IPS-20b (cell line): Measurements from ENCODE around the gene GTF2IRD1.
"Not testable (repeated sequence)": the region's sequence is repeated elsewhere in the genome, so short reads cannot be mapped to it uniquely, and the experiment has no call there.

Experiments
- H3K27ac ChIP-seq: one replicate; pipeline ENCODE4 v1.5.1; 2013; ENCODE audit warnings: low read length
- H3K27me3 ChIP-seq: 2 replicates; pipeline ENCODE4 v1.6.1; 2013; ENCODE audit warnings: mild to moderate bottlenecking, low read length, inconsistent platforms; ENCODE audit not compliant: insufficient read depth
- H3K36me3 ChIP-seq: 2 replicates; pipeline ENCODE4 v1.6.1; 2013; ENCODE audit warnings: low read depth, mild to moderate bottlenecking, inconsistent platforms, low read length, moderate library complexity; ENCODE audit not compliant: insufficient read depth
- H3K4me1 ChIP-seq: 2 replicates; pipeline ENCODE4 v1.6.1; 2013; ENCODE audit warnings: mild to moderate bottlenecking, control low read depth, inconsistent platforms, low read length, moderate library complexity; ENCODE audit not compliant: insufficient read depth
- H3K4me3 ChIP-seq: 2 replicates; pipeline ENCODE4 v1.5.1; 2013; ENCODE audit warnings: mild to moderate bottlenecking, low read length, inconsistent platforms
- H3K9ac ChIP-seq: 2 replicates; pipeline ENCODE4 v1.6.1; 2013; ENCODE audit warnings: low read depth, mild to moderate bottlenecking, inconsistent platforms, low read length, moderate library complexity
- H3K9me3 ChIP-seq: 2 replicates; pipeline ENCODE4 v1.6.1; 2013; ENCODE audit warnings: mild to moderate bottlenecking, low read depth, low read length, inconsistent platforms; ENCODE audit not compliant: insufficient read depth

The GTF2IRD1 gene

DNA sequence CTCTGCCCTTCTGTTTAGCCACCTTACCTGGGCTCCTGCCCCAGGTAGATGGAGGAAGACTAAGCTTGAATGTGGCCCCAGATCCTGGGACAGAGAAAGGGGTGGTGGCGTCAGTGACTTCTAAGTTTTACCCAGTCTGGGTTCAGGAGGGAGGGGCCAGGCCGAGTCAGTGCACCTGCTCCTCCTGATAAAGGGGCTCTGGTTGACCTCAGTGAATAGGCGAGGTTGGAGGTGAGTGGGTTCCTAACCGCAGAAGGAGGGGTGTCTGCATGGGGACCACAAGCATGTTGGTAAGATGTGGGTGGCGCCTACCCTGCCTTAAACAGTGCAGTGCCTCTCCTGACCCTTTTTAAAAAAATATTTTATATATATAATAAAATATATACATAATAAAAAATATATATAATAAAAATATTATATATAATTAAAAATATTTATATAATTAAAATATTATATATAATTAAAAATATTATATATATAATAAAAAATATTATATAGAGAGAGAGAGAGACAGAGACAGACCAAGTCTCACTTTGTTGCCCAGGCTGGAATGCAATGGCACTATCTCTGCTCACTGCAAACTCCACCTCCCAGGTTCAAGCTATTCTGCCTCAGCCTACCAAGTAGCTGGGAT, 106.5 kb downstream of the GTF2IRD1 start:
- Histone ChIP-seq H3K9me3 (no peaks in the 10 kb centered on the region), H3K36me3 (peaks cover 38% of the 10 kb centered on the region), H3K4me3 (no peak overlapping the region), H3K9ac (no peak overlapping the region), H3K27ac (no peak overlapping the region), H3K4me1 (no peaks in the 10 kb centered on the region), H3K27me3 (no peaks in the 10 kb centered on the region)

DNA sequence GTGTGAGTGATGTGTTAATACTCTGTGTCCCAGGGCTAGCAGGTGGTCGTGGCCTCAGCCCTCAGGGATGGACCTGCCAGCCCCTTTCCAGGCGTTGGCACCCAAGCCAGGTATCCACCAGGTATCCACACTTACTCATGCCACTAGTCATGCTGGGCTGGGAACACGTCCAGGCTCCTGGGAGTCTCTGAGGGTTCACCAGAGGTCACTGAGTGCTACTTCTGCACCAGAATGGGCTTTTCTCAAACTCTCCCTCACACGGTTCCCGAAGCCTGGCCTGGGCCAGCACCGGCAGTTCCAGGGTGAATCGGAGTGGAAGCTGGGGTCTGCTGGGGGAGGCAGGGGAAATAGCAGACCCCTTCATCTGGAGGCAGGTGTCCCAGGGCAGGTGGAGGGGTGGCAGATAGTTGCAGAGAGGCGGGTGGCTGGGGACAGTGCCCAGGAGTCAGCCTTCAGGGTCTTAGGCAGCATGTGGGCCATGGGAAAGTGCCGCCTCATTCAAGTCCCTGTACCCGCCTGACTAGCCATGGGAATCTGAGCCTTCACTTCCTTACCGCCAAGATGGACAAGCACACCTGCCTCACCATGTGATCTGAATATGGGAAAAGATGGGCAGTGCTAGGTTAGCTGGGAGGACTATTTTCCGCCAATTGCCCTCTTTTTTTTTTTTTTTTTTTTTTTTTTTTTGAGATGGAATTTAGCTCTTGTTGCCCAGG, 108.3 kb downstream of the GTF2IRD1 start:
- no peaks in the 10 kb centered on the region for H3K27me3 ChIP-seq
- H3K9ac ChIP-seq: no peak overlapping the region
- no peak overlapping the region for H3K27ac ChIP-seq
- H3K4me1 ChIP-seq: no peaks in the 10 kb centered on the region
- no peaks in the 10 kb centered on the region for H3K9me3 ChIP-seq
- H3K36me3 ChIP-seq: peaks cover 38% of the 10 kb centered on the region
- H3K4me3 ChIP-seq: no peak overlapping the region

DNA sequence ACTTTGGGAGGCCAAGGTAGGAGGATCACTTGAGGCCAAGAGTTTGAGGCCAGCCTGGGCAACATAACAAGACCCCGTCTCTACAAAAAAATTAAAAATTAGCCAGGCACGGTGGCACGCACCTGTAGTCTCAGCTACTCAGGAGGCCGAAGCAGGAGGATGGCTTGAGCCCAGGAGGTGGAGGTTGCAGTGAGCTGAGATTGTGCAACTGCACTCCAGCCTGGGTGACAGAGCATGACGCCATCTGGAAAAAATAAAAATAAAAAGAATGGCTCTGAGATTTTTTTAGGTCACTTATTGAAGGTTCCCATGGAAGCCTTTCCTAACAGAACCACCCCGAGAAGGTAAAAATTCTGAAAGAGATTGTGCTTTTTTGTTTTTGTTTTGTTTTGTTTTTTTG, 109.9 kb downstream of the GTF2IRD1 start:
- H3K4me3 ChIP-seq, H3K9me3 ChIP-seq, H3K27ac ChIP-seq, H3K9ac ChIP-seq, H3K4me1 ChIP-seq, H3K27me3 ChIP-seq: not testable (repeated sequence)
- peaks cover 24% of the 10 kb centered on the region for H3K36me3 ChIP-seq

DNA sequence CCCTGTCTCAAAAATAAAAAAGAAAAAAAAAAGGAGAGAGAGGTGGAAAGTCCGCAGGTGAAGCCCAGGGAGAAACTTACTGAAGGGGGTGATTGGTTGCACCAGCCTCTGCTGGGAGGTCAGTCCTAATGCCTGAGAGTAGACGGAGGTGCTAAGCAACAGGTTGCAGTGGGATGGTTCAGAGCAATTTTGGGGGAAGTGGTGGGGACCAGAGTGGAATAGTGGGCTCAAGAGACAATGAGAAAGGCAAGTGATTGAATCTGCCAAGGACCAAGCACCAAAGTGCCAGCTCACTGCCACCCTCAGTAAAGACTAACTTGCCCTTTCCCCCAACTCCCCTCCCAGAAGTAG, 113.6 kb downstream of the GTF2IRD1 start:
- H3K9ac ChIP-seq: no peak overlapping the region
- H3K36me3 ChIP-seq: peaks cover 14% of the 10 kb centered on the region; the same call in 1 of the 2 replicates
- H3K27ac ChIP-seq: no peak overlapping the region
- no peaks in the 10 kb centered on the region for H3K4me1 ChIP-seq
- no peak overlapping the region for H3K4me3 ChIP-seq
- H3K27me3 ChIP-seq: no peaks in the 10 kb centered on the region
- H3K9me3 ChIP-seq: no peaks in the 10 kb centered on the region

DNA sequence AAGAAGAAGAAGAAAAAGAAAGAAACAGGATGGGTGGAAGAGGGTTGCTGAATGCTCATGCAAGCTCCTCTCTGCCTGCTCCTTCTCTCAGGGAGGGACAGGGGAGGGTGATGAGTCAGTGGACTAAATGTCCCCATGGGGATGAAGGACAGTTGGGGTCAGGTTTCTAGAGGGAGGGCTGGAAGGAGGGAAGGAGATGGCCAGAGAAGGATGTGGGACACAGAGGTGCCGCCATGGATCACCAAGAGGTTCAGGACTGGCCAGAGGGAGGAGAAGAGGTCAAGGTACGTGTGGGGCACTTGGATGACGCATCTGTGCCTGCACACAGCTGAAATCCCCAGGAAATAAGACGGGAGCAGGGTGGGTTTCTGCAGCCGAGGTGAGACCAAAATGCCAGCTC, 115.0 kb downstream of the GTF2IRD1 start:
- Histone ChIP-seq H3K27me3 (no peaks in the 10 kb centered on the region), H3K9ac (no peak overlapping the region)

DNA sequence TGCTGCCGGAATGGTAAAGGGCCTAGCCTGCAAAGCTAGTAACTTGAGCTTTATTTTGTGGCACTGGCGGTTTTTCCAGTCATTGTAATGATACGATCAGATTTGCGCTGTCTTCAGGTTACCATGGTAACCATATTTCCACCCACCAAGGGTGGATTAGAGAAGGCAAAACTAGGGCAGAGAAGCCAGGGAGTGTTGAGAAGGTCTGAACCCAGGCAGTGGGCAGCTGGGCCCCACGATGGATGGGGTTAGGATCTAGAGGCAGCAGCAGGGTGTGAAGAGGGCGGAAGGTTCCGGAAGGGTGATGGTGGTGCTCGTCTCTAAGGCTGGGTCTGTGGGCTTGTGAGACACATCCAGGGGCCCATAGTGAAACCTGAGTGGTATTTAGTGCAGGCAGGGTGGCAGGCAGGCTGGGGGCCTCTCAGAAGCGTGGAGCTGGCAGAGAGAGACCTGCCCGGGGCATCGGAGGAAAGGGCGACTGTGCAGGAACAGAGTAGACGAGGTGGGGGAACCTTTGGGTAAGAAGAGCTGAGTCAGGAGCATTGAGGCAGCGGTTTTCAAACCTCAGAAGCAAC, 115.9 kb downstream of the GTF2IRD1 start:
- peak overlapping the region; percentile 49 for H3K27ac ChIP-seq
- no peak overlapping the region for H3K9ac ChIP-seq
- H3K4me3 ChIP-seq: no peak overlapping the region
- no peaks in the 10 kb centered on the region for H3K4me1 ChIP-seq
- no peaks in the 10 kb centered on the region for H3K27me3 ChIP-seq
- H3K36me3 ChIP-seq: 0 out of 2 replicates have a peak, but pooled peaks cover 2% of the 10 kb centered on the region
- H3K9me3 ChIP-seq: no peaks in the 10 kb centered on the region

More for the DNA sequence above, 115.0 kb downstream of the GTF2IRD1 start:
- Histone ChIP-seq H3K27ac (no peak overlapping the region), H3K4me3 (no peak overlapping the region), H3K9me3 (no peaks in the 10 kb centered on the region), H3K4me1 (no peaks in the 10 kb centered on the region), H3K36me3 (peaks cover 7% of the 10 kb centered on the region; the same call in 1 of the 2 replicates)

DNA sequence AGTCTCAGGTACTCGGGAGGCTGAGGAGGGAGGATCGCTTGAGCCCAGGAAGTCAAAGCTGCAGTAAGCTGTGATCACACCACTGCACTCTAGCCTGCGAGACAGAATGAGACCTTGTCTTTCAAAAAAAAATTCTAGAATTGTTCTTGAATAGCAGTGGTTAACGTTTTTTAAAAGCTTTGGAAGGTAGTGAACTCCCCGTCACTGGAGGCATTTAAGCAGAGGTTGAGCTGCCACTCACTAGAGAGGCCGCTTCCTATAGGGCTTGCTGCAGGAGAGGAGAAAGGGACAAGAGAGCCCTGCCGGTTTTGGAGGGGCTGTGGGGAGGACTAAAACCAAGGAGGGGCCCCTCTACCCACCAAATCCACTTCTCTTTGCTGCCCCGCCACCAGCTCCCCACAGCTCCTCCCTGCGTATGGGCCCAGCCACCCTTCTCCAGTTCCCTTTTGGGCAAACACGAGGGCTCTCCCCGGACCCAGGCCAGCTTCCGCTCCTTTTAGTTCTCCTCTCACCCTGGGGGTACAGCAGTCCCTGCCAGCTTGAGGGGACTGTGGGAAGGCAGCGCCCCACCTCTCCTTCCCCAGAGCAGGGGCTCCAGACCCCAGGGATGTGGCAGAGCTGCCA, 116.9 kb downstream of the GTF2IRD1 start:
- H3K27ac ChIP-seq: no peak overlapping the region
- no peaks in the 10 kb centered on the region for H3K9me3 ChIP-seq
- H3K9ac ChIP-seq: no peak overlapping the region
- no peaks in the 10 kb centered on the region for H3K4me1 ChIP-seq
- no peaks in the 10 kb centered on the region for H3K27me3 ChIP-seq
- no peak overlapping the region for H3K4me3 ChIP-seq
- H3K36me3 ChIP-seq: no peaks in the 10 kb centered on the region

DNA sequence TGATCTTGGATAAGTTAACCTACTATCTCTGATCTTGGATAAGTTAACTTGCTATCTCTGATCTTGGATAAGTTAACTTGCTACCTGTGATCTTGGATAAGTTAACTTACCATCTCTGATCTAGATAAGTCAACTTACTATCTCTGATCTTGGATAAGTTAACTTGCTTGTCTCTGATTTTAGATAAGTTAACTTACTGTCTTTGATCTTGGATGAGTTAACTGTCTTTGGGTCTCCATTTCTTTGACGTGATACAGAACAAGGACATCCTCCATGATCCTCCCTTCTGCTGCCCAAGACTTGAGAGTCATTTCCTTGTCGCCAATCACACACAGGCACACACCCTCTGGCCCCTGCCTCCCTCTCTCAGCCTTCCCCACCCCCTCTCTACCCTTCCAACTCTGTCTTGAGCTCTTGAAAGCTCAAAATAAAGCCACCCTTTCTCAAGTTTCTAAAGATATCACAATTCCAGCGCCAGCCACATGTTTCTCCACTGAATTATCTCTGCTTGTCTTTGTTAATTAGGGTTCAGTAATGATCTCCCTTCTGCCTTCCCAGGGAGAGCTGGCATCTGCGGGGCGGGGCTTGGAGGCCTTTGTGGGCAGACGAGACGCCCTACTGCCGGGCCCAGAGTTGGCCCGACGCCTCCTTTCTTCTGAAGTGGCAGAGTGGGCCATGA, 118.7 kb downstream of the GTF2IRD1 start:
- H3K36me3 ChIP-seq: no peaks in the 10 kb centered on the region
- no peak overlapping the region for H3K4me3 ChIP-seq
- H3K9me3 ChIP-seq: no peaks in the 10 kb centered on the region
- no peak overlapping the region for H3K27ac ChIP-seq
- H3K9ac ChIP-seq: no peak overlapping the region
- H3K27me3 ChIP-seq: no peaks in the 10 kb centered on the region
- no peaks in the 10 kb centered on the region for H3K4me1 ChIP-seq

DNA sequence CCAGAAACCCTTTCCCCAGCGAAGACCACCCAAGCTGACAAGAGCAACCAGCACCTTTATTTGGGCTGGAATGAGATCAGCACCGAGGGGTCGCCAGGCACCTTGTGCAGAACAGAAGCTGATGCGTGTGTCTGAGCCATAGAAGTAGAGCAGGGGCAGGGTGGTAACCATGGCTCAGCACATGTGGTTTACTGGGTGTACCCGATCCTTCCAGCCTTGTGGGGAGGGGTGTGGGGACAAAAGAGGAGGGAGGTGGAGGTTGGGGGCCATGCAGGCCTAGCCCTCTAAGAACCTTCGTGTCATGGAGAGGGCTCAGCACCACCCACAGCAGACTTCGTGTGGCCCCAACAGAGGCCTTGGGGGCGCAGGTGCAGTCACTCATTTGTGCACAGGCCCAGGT, 119.8 kb downstream of the GTF2IRD1 start:
- H3K36me3 ChIP-seq: no peaks in the 10 kb centered on the region
- H3K4me3 ChIP-seq: no peak overlapping the region
- no peaks in the 10 kb centered on the region for H3K27me3 ChIP-seq
- H3K27ac ChIP-seq: no peak overlapping the region
- no peaks in the 10 kb centered on the region for H3K4me1 ChIP-seq
- no peak overlapping the region for H3K9ac ChIP-seq
- H3K9me3 ChIP-seq: no peaks in the 10 kb centered on the region

DNA sequence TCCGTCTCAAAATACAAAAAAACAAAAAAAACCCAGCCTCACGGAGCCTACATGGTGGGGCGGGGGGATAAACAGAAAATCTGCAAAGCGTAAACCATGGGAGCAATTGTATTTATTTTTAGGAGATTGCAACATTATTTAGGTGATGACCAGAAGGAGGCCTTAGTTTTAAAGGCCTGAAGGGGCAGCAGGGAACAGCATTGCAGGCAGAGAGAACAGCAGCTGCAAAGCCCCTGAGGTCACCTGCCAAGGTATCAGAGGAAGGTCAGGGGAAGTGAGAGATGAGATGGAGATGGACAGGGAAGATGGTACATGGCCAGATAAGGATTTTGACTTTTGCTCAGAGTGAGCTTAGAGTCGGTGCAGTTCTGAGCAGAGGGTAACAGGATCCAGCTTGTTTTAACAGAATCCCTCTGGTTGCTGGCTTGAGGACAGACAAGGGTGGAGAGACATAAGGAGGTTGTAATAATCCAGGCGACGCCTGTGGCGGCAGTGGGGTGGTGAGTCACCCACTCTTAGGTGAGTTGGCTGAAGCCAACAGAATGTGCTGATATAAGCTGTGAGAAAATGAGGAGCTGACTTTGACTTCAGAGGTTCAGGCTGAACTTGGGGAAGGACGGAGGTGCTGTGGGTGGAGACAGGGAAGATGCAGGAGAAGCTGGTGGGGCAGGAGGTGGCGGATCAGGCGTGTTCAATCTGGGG, 121.5 kb downstream of the GTF2IRD1 start:
- Histone ChIP-seq H3K27me3 (no peaks in the 10 kb centered on the region), H3K27ac (no peak overlapping the region), H3K9me3 (no peaks in the 10 kb centered on the region), H3K36me3 (no peaks in the 10 kb centered on the region), H3K4me3 (no peak overlapping the region), H3K9ac (no peak overlapping the region), H3K4me1 (no peaks in the 10 kb centered on the region)

DNA sequence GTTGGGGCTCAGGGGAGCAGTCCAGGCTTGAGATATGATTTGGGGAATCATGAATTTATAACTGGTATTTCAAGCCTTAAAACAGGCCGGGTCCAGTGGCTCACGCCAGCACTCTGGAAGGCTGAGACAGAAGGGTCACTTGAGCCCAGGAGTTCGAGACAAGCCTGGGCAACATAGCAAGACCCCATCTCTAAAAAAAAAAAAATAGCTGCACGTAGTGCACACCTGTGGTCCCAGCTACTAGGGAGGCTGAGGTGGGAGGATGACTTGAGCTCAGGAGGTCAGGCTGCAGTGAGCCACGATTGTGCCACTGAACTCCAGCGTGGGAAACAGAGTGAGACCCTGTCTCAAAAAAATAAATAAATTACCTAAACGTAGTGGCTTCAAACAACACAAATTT, 122.1 kb downstream of the GTF2IRD1 start:
- no peaks in the 10 kb centered on the region for H3K9me3 ChIP-seq
- no peak overlapping the region for H3K4me3 ChIP-seq
- H3K27me3 ChIP-seq: no peaks in the 10 kb centered on the region
- H3K36me3 ChIP-seq: no peaks in the 10 kb centered on the region
- no peak overlapping the region for H3K27ac ChIP-seq
- no peak overlapping the region for H3K9ac ChIP-seq
- H3K4me1 ChIP-seq: no peaks in the 10 kb centered on the region
